ENCODE measurements around the gene DOK3.
"Not testable (repeated sequence)": the region's sequence is repeated elsewhere in the genome, so short reads cannot be mapped to it uniquely, and the experiment has no call there.

DOK3 gene

DNA sequence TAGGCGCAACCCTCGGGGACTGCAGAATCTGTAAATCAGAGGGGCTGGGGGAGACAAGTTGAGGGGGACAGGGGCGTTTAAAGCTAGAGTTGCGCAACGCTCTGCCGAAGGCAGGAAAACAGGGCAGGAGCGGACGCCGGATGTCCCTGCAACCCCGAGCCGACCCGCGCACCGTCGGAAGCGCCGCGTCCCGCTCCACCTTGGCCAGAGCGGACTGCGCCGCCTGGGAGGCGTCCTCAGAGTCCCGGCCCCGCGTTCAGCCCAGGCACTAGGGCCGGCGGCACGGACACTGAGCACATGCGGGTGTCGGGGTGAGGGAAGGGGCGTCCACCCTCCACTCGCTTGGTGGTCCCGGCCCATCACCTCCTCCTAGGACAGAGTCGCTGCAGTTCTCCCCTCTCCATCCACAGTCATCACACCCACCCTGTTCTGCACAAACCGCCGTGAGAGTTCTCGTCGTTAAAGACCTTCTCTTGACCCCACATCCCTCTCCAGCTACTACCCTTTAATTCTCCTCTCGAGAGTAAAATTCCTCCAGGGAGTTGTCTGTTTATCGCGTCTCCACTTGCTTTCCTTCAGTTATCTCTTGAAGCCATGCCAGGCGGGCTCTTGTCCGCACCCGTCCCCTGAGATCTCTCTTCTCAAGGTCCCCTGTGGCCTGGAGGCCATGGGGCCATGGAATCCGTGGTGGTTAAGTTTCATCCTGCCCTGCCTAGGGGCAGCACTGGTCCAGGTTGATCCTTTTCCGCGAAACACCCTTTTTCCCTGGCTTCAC is 11.4 kb downstream of the DOK3 start:
- DNase-seq = no peak

DNA sequence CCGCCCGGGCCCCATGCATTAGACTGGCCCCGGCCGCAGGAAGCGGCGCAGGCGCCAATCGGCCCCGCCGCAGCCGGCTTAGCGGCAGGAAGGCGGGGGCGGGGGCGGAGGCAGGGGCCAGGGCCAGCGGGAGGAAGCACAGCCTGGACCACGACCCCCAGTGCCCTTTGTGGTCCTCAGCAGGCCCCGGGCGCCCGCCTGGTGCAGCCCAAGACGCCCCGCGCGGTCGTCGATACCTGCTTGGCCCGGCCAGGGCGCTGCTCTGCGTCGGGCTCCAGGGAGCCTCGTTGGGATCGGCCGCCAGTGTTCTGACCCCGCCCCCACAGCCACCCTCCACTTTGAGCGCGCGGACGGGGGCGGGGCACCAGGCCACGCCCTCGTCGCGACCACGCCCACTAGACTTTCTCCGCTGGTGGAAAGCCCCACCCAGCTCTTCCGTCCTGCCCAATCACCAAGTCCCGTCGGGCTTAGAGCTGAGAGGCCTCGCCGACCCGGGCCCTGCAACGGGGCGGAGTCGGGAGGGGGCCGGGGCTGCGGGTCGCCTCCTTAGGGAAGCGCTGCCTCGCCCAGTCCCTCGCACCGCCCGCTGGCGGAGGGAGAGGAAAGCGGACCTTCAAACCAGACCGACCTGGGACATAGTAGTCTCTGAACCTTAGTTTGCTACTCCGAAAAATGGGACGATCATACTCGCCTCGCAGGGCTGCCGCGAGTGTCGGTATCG is 12.2 kb downstream of the DOK3 start, which contains the start of gene PDLIM7:
Gene PDLIM7, minus strand, starts transcription at position 313 of the 721 bp plus-strand sequence. CDS start 1,092 bp downstream, outside the sequence.
- peak in 49 of 51 donors; percentile 22 to 91 (median 79) for DNase-seq

- peak in 7 of 51 donors; percentile 12 to 34 (median 28) for DNase-seq
Measured at GRCh38 chr5:177496727-177497291, 12.8 kb downstream of the DOK3 start.

GRCh38 chr5:177496070-177496726 is 13.4 kb downstream of the DOK3 start:
- DNase-seq = no peak

GRCh38 chr5:177495243-177496060 is 14.2 kb downstream of the DOK3 start:
- no peak for DNase-seq

GRCh38 chr5:177494346-177495195 is 15.1 kb downstream of the DOK3 start:
- DNase-seq = peak in 4 of 51 donors; percentile 5 to 35 (median 26)

DNA sequence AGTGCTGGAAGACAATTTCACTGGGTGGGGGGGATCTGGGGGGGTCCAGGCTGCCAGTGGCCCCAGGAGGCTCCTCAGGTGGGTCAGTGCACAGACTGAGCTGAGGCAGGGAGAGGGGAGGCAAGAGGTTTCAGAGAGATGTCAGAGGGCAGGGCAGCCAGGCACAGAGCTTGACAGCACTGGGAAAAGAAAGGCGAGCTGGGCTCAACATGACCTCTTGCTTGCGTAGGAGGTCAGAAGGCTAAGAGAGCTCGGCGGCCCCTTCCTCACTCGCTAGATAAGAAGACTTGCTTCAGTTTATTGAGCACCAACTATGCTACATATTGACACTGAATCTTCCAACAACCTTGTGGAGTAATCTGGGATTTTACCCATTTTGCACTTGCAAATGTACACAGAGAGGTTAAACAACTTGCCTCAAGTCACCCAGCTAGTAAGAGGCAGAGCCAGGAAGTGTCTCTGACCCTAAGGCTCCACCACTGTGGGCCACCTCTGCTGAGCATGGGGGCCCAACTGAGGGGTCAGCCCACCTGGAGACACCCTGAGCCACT is 15.8 kb downstream of the DOK3 start:
- DNase-seq = no peak

- DNase-seq = no peak
Measured at GRCh38 chr5:177492841-177493240, 16.8 kb downstream of the DOK3 start.

- DNase-seq = no peak
Measured at GRCh38 chr5:177491983-177492746, 17.5 kb downstream of the DOK3 start.

DNA sequence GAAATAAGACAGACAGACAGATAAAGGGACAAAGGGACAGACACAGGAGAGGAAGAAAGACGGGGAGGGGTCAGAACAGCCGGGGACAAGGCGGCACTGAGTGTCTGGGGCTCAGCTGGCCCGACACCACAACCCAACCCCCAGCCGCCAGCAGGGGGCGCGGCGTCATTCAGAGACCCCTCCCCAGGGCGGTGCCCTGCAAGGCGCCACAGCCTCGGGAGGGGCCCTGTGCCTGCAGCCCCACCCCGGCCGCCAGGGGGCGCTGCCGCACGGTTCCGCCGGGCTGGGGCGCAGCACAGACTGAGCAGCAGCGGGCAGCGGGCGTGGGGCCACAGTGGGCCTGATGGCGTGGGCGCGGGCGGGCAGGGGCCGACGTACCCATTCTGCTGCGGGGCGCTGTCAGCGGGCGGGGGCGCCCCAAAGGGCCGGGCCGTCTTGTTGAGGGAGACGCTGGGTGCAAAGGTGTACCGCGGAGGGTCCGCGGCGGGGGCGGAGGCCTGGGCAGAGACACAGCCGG is 18.1 kb downstream of the DOK3 start:
- no peak for DNase-seq

DNA sequence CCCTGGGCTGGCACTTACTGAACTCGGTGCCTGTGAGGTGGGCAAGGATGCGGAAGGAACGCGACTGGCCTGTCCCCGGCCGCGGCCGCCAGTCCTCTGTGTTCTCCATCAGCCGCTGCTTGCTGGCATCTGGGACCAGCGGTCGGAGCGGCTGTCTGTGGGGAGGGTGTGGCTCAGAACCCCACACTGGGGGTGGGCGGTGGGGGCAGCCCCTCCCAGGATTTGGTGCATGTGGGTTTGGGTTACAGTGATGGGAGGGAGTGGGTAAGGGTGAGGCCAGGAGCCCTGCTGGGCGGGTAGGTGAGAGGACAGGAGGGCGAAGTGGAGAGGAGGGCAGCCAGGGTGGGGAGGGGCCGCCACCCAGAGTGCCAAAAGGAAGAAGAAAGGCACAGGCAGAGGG is 18.6 kb downstream of the DOK3 start:
- no peak for DNase-seq

DNA sequence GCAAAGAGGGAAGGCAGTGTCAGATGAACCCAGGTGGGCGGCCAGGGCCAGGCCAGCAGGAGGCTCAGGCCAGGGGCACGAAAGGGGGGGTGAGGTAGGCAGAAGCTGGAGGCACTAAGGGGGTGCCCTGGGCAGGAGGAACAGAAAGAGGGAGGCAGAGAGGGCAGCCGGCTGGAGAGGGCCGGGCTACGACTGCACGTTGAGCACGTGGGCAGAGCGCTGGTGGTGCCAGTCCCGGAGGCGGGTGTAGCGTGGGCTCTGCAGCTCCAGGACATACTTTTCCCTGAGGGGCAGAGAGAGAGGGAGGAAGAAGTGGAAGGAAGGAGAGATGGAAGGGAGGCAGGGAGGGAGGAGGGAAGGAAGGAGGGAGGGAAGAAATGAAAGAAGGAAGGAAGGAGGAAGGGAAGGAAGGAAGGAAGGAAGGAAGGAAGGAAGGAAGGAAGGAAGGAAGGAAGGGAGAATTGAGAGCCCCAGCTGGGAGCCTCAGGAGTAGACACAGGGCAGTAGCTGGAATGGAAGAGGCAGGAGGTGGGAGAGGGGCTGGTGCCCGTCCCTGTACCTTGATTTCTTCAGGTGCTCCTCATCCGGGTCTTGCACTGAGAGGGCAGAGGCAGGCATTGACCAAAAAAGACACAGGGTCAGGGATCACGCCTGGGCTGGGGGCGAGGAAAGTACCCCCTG is 19.2 kb downstream of the DOK3 start:
- DNase-seq = peak in 1 of 51 donors; percentile 17

DNA sequence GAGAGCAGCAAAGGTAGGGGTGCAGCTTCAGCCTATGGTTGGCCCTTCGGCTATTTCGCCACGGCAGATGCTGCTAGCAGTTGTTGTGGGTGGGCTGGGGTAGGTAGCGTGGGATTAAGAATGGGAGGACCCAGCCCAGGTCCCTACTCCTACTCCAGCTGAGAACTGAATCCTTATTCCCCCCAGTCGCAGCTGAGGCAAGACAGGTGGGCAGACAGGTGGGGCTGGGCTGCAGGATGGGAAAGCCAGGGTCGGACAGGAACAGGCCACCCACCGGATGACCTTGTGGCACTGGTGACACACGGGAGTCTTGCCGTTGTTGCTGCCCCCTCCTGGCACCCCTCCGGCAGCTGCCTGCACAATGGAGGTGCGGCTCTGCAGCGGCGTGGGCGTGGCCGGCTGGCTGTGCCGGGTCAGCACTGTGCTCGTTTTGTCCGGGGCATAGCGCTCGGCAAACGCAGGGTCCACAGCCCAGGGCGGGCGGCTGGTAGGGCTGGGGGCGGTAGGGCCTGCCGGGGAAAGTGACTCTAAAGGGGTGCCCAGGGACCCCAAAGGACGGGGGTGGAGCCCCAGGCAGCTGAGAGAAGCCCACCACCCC is 20.4 kb downstream of the DOK3 start:
- DNase-seq = no peak

DNA sequence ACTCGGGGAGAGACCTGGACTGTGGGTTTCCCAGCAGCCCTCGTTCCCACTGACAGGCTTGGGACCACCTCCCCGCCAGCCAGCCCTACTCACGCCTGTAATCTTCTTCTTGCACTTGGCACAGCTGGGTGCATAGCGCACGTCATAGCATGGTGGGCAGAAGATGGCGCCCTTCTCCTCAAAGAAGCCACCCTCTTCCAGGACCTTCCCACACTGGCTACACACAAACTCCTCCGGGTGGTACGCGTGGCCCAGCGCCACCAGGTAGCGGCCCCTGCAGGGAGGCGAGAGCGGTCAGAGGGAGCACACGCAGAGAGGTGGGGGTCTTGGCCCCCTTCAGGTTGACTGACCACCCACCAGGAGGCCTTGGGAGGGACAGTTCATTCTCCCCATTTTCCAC is 21.7 kb downstream of the DOK3 start:
- DNase-seq = no peak

- no peak for DNase-seq
Measured at GRCh38 chr5:177487144-177487543, 22.5 kb downstream of the DOK3 start.

GRCh38 chr5:177486256-177486655 is 23.4 kb downstream of the DOK3 start:
- no peak for DNase-seq

- DNase-seq = not testable (repeated sequence)
Measured at GRCh38 chr5:177485753-177486152, 23.9 kb downstream of the DOK3 start.
